GM03348 (cell line): ENCODE results near the gene PAXX.

Experiments used
- DNase-seq: peaks from one replicate; pipeline ENCODE4 v3.0.0; 2012; ENCODE audit warnings: low spot score

PAXX gene

GRCh38 chr9:137018761-137019559 is 26.7 kb downstream of the PAXX start:
- no peak for DNase-seq

GRCh38 chr9:137019891-137020683 is 27.9 kb downstream of the PAXX start:
- no peak for DNase-seq

GRCh38 chr9:137020771-137021567 is 28.7 kb downstream of the PAXX start:
- DNase-seq: no peak

GRCh38 chr9:137021568-137021978 is 29.4 kb downstream of the PAXX start:
- no peak for DNase-seq

GRCh38 chr9:137021979-137022661 is 29.9 kb downstream of the PAXX start:
- peak; percentile 77 for DNase-seq

- no peak for DNase-seq
These were observed 30.4 kb downstream of the PAXX start for GRCh38 chr9:137022662-137023008.

- DNase-seq: no peak
These were observed 30.9 kb downstream of the PAXX start for GRCh38 chr9:137023157-137023556.

- DNase-seq: no peak
These were observed 31.4 kb downstream of the PAXX start for GRCh38 chr9:137023583-137023991.

- DNase-seq: no peak
These were observed 33.3 kb downstream of the PAXX start for GRCh38 chr9:137025517-137025966.

GRCh38 chr9:137026384-137026783 is 34.2 kb downstream of the PAXX start:
- no peak for DNase-seq

GRCh38 chr9:137026828-137027227 is 34.6 kb downstream of the PAXX start:
- no peak for DNase-seq

GRCh38 chr9:137027369-137028262 is 35.4 kb downstream of the PAXX start, which contains the start of gene ABCA2:
ABCA2 (minus strand) TSS chr9:137028237; CDS start chr9:137028140, 97 bp downstream.
- peak; percentile 62 for DNase-seq

- peak; percentile 93 for DNase-seq
These were observed 36.2 kb downstream of the PAXX start for GRCh38 chr9:137028263-137029057.

GRCh38 chr9:137029058-137029936 is 37.1 kb downstream of the PAXX start:
- DNase-seq: peak; percentile 90

- no peak for DNase-seq
These were observed 37.8 kb downstream of the PAXX start for GRCh38 chr9:137030006-137030405.

- DNase-seq: no peak
These were observed 38.6 kb downstream of the PAXX start for GRCh38 chr9:137030538-137031527.

- DNase-seq: no peak
These were observed 39.9 kb downstream of the PAXX start, which contains the start of gene FUT7 for GRCh38 chr9:137031904-137032640. FUT7 (minus strand) TSS chr9:137032088; CDS start chr9:137031991, 97 bp downstream.
